ENCODE results near the gene ATF6B.
A peak's percentile ranks its signal among the peaks of the same experiment; 100 is the strongest.

ATF6B gene

DNA sequence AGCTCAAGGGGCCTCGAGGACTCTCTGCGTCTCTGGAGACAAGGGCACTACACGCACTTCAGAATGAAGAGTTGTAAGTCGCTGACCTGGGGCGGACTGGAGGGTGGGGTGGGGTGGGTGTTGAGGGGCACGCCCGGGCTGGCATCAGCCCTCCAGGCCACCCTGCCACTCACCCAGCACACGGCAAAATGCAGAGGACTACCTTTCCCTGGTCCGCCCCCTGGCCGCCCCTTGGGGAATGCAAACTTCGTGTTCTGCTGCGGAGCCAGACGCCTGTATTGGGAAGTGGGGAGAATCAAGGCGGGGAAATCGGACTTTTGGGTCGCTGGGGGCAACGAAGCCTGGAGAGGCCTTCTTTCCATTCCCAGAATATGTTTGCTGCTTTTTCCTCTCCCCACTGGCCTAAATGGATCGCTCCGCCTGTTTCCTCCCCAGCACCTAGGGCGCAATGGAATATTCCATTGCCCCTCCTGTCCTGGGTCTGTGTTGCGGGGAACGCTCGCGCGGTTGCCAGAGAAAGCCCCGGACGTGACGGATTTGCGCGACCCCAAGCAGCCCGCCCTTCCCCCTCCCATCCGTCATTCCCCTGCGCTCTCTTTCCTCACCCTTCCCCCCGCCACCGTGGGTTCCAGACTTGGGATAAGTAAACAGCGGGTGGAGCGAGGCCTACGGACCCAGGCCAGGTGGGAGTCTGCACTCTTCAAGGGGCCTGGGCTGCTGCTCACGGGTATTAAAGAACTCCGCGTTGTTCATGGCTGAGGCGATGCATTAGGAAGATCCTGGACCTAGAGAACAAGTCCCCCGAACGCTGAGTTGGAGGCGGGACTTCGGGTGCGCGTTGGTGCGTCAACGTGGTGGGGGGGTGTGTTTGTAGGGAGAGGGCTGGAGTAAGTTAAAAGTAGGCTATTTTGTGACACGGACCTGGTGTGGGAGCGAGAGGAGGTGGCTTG, 25.8 kb upstream of the ATF6B start, which contains the start of gene PPT2:
PPT2 (plus strand) TSS at position 578 of the 950 bp plus-strand sequence. CDS start 454 bp downstream, outside the sequence.
- Histone ChIP-seq H3K4me3 (ENCODE audit: low read depth, low read length) (peak within 1 kb of the TSS; percentile 82), H3K4ac (ENCODE audit: low read depth, low read length) (peak within 1 kb of the TSS; percentile 75), H3K27ac (ENCODE audit: low read depth, low read length) (peak within 1 kb of the TSS; percentile 75), H4K8ac (ENCODE audit: low read depth, low read length) (peak within 1 kb of the TSS; percentile 87), H4K12ac (ENCODE audit: low read depth, low read length) (peak within 1 kb of the TSS; percentile 91), H3K27me3 (ENCODE audit: insufficient read depth, low read length) (peaks cover 20% of the 10 kb centered on the region), H3K18ac (ENCODE audit: low read length) (peak within 1 kb of the TSS; percentile 86), H3K9me3 (ENCODE audit: insufficient read depth, low read depth, low read length) (peaks cover 2% of the 10 kb centered on the region), H2BK12ac (ENCODE audit: low read length) (peak within 1 kb of the TSS; percentile 32), H3K9ac (ENCODE audit: low read length) (peak within 1 kb of the TSS; percentile 78), H4K91ac (ENCODE audit: low read depth, low read length) (peak within 1 kb of the TSS; percentile 84), H3K36me3 (ENCODE audit: control insufficient read depth in 1 of 2, insufficient read depth in 2 of 2, low read length in 2 of 2) (peaks cover 20 to 23% of the 10 kb centered on the region in 2 experiments), H2BK5ac (ENCODE audit: low read depth, low read length, poor library complexity) (peak within 1 kb of the TSS; percentile 87), H3K4me1 (ENCODE audit: control insufficient read depth in 1 of 2, insufficient read depth in 2 of 2, low read length in 2 of 2) (peaks cover 10 to 13% of the 10 kb centered on the region in 2 experiments), H3K14ac (ENCODE audit: low read length) (peak within 1 kb of the TSS; percentile 89), H2AFZ (ENCODE audit: insufficient read depth, low read length, poor library complexity) (peak within 1 kb of the TSS; percentile 96), H2AK5ac (ENCODE audit: low read length) (peak within 1 kb of the TSS; percentile 59), H2BK120ac (ENCODE audit: insufficient read depth, low read length, poor library complexity) (peak within 1 kb of the TSS; percentile 84), H3K23ac (ENCODE audit: low read length) (no peak within 1 kb of the TSS), H3K79me1 (ENCODE audit: low read length) (peaks cover 19% of the 10 kb centered on the region), H3K79me2 (ENCODE audit: control insufficient read depth, insufficient read depth, low read length, poor library complexity) (peaks cover 14% of the 10 kb centered on the region), H3K4me2 (ENCODE audit: low read length) (peak within 1 kb of the TSS; percentile 96)
- no CpG with 5 or more reads among the region's 52 CpGs for WGBS (ENCODE audit: extremely low coverage, insufficient coverage, insufficient read length)
- peak; percentile 38 to 58 for DNase-seq

DNA sequence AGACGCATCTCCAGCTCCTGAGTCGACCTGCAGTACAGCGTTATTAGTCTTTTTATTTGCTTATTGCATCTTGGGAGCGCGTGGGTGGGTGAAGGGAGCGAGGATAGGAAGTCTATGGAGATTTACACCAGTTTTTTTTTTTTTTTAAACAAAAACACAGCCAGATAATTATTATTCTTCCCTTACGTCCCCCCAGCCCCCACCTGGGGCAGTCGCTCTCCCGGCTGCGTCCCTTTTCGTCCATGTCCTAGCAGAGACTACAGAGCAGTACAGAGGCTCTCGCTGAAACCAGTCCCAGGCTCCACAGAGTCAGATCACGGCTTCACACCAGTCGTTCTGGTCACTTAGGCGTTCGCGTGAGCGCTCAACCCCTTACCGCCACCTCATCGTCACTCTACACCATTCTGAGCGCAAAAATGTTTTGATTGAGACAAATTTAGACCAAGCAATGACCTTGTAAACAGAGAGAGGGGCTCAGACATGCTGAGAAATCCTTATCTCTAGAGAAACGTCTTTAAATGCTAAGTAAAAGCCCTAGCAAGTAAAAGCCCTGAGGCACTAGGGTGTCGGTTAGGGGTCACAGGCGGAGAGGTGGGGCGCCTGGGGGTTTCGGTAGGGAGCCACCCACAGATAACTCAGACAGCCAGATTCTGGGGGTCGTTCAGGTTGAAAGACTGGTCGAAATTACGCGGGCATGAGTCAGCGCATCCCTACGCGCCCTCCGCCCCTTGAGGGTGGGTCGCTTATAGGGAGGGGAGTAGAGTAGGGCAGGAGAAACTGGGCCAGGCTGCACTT, 24.9 kb upstream of the ATF6B start:
- peak overlapping the region; percentile 38 for H3K4ac ChIP-seq (ENCODE audit: low read depth, low read length)
- H2AFZ ChIP-seq (ENCODE audit: insufficient read depth, low read length, poor library complexity), result peak overlapping the region; percentile 71
- peak overlapping the region; percentile 82 for H3K4me3 ChIP-seq (ENCODE audit: low read depth, low read length)
- H3K14ac ChIP-seq (ENCODE audit: low read length), result peak overlapping the region; percentile 87
- H4K8ac ChIP-seq (ENCODE audit: low read depth, low read length), result peak overlapping the region; percentile 81
- H3K27ac ChIP-seq (ENCODE audit: low read depth, low read length), result peak overlapping the region; percentile 37
- peaks cover 20% of the 10 kb centered on the region for H3K27me3 ChIP-seq (ENCODE audit: insufficient read depth, low read length)
- peak overlapping the region; percentile 96 for H3K4me2 ChIP-seq (ENCODE audit: low read length)
- DNase-seq, result peak in 1 of 2 donors; percentile 37
- peak overlapping the region; percentile 87 for H2BK5ac ChIP-seq (ENCODE audit: low read depth, low read length, poor library complexity)
- H3K23ac ChIP-seq (ENCODE audit: low read length), result no peak overlapping the region
- H3K36me3 ChIP-seq (ENCODE audit: control insufficient read depth in 1 of 2, insufficient read depth in 2 of 2, low read length in 2 of 2), result peaks cover 18 to 20% of the 10 kb centered on the region in 2 experiments
- peak overlapping the region; percentile 91 for H4K12ac ChIP-seq (ENCODE audit: low read depth, low read length)
- H3K79me1 ChIP-seq (ENCODE audit: low read length), result peaks cover 19% of the 10 kb centered on the region
- peak overlapping the region; percentile 84 for H2BK120ac ChIP-seq (ENCODE audit: insufficient read depth, low read length, poor library complexity)
- peak overlapping the region; percentile 86 for H3K18ac ChIP-seq (ENCODE audit: low read length)
- H3K9me3 ChIP-seq (ENCODE audit: insufficient read depth, low read depth, low read length), result peaks cover 3% of the 10 kb centered on the region
- H3K4me1 ChIP-seq (ENCODE audit: control insufficient read depth in 1 of 2, insufficient read depth in 2 of 2, low read length in 2 of 2), result peaks cover 10 to 13% of the 10 kb centered on the region in 2 experiments
- H4K91ac ChIP-seq (ENCODE audit: low read depth, low read length), result peak overlapping the region; percentile 84
- peak overlapping the region; percentile 32 for H2BK12ac ChIP-seq (ENCODE audit: low read length)
- H3K79me2 ChIP-seq (ENCODE audit: control insufficient read depth, insufficient read depth, low read length, poor library complexity), result peaks cover 14% of the 10 kb centered on the region
- peak overlapping the region; percentile 43 for H3K9ac ChIP-seq (ENCODE audit: low read length)
- WGBS (ENCODE audit: extremely low coverage, insufficient coverage, insufficient read length), result no CpG with 5 or more reads among the region's 35 CpGs
- no peak overlapping the region for H2AK5ac ChIP-seq (ENCODE audit: low read length)

GRCh38 chr6:32151863-32152768, 24.1 kb upstream of the ATF6B start, which contains the start of gene PRRT1:
Gene PRRT1, minus strand, starts transcription at chr6:32151939. Its CDS starts 112 bp downstream, at chr6:32151827.
- Histone ChIP-seq H3K4me1 (ENCODE audit: control insufficient read depth in 1 of 2, insufficient read depth in 2 of 2, low read length in 2 of 2) (peaks cover 10 to 13% of the 10 kb centered on the region in 2 experiments), H3K9me3 (ENCODE audit: insufficient read depth, low read depth, low read length) (peaks cover 3% of the 10 kb centered on the region), H3K27ac (ENCODE audit: low read depth, low read length) (no peak within 1 kb of the TSS), H3K79me2 (ENCODE audit: control insufficient read depth, insufficient read depth, low read length, poor library complexity) (peaks cover 14% of the 10 kb centered on the region), H2BK120ac (ENCODE audit: insufficient read depth, low read length, poor library complexity) (no peak within 1 kb of the TSS), H3K23ac (ENCODE audit: low read length) (no peak within 1 kb of the TSS), H4K12ac (ENCODE audit: low read depth, low read length) (no peak within 1 kb of the TSS), H2BK5ac (ENCODE audit: low read depth, low read length, poor library complexity) (no peak within 1 kb of the TSS), H3K9ac (ENCODE audit: low read length) (no peak within 1 kb of the TSS), H2BK12ac (ENCODE audit: low read length) (peak within 1 kb of the TSS; percentile 38), H3K4ac (ENCODE audit: low read depth, low read length) (no peak within 1 kb of the TSS), H3K27me3 (ENCODE audit: insufficient read depth, low read length) (peaks cover 20% of the 10 kb centered on the region), H2AK5ac (ENCODE audit: low read length) (no peak within 1 kb of the TSS), H3K14ac (ENCODE audit: low read length) (no peak within 1 kb of the TSS), H3K18ac (ENCODE audit: low read length) (no peak within 1 kb of the TSS), H4K91ac (ENCODE audit: low read depth, low read length) (peak within 1 kb of the TSS; percentile 45), H3K36me3 (ENCODE audit: control insufficient read depth in 1 of 2, insufficient read depth in 2 of 2, low read length in 2 of 2) (peaks cover 11 to 13% of the 10 kb centered on the region in 2 experiments), H4K8ac (ENCODE audit: low read depth, low read length) (peak within 1 kb of the TSS; percentile 14), H3K4me3 (ENCODE audit: low read depth, low read length) (no peak within 1 kb of the TSS), H3K79me1 (ENCODE audit: low read length) (peaks cover 19% of the 10 kb centered on the region), H3K4me2 (ENCODE audit: low read length) (peak within 1 kb of the TSS; percentile 96), H2AFZ (ENCODE audit: insufficient read depth, low read length, poor library complexity) (no peak within 1 kb of the TSS)
- WGBS (ENCODE audit: extremely low coverage, insufficient coverage, insufficient read length), result no CpG with 5 or more reads among the region's 24 CpGs
- no peak for DNase-seq
